Thyroid gland (tissue), 4 donors: Measurements from ENCODE around the gene VGLL4. TPM values are rescaled to one million over a fixed set of nuclear protein-coding genes. Genes with fewer than 3 reads are reported as not detected.

Source experiments
- DNase-seq, 2 donors: peaks; one replicate each; pipeline ENCODE4 v3.0.0-alpha.2; 2019
- H3K27ac ChIP-seq, 3 donors: fragments of 200-600 bp; sonication (generic); 1 replicate in 2 of 3; 2 replicates in 1 of 3; pipeline ENCODE4 v1.5.1; 2016 to 2019; ENCODE audit warnings: mild to moderate bottlenecking in 1 of 3, moderate library complexity in 1 of 3
- H3K27me3 ChIP-seq: fragments of 200-600 bp; sonication (generic); one replicate; pipeline ENCODE4 v1.5.1; 2019
- H3K36me3 ChIP-seq, 2 donors: fragments of 200-600 bp; sonication (generic); one replicate each; pipeline ENCODE4 v1.5.1; 2016 to 2019
- H3K4me1 ChIP-seq, 2 donors: fragments of 200-600 bp; sonication (generic); one replicate each; pipeline ENCODE4 v1.5.1; 2017 to 2019
- H3K4me3 ChIP-seq, 3 donors: fragments of 200-600 bp; sonication (generic); replicated peaks in 1 of 3; 1 replicate in 2 of 3; 2 replicates in 1 of 3; pipeline ENCODE4 v1.5.1; 2016; ENCODE audit warnings: mild to moderate bottlenecking in 1 of 3
- H3K9me3 ChIP-seq: fragments of 200-600 bp; sonication (generic); one replicate; pipeline ENCODE4 v1.5.1; 2017
- CTCF ChIP-seq, 6 experiments: fragments of 200-600 bp in 3 of 6; fragments of 450-650 bp in 3 of 6; sonication (generic) in 3 of 6; IDR thresholded peaks; one replicate each; pipeline ENCODE4 v1.5.1; 2016 to 2019; ENCODE audit warnings: antibody characterized with exemption in 6 of 6, mild to moderate bottlenecking in 2 of 6, inconsistent platforms in 1 of 6, moderate library complexity in 1 of 6
- POLR2A ChIP-seq, 2 donors: fragments of 450-650 bp; IDR thresholded peaks; one replicate each; pipeline ENCODE4 v1.6.1; 2017; ENCODE audit warnings: antibody characterized with exemption in 2 of 2, mild to moderate bottlenecking in 2 of 2, moderate library complexity in 1 of 2
- WGBS, 2 donors: methylation state at CpG; one replicate each; pipeline ENCODE4 v1.1.5; 2017; 5-methylcytosine and 5-hydroxymethylcytosine counted together
- intact Hi-C: fragments of 100-400 bp; cut with DNase I; formaldehyde crosslinking; loops from one replicate; pipeline ENCODE4 v1.15.1; 2023
- total RNA-seq, 4 donors: library from RNA; depleted of rRNA; stranded (reverse); fragments of >200 nt; gene quantifications; one replicate each; pipeline ENCODE4 v1.2.3, GENCODE V29; 2016

VGLL4 gene
- total RNA-seq, 4 donors from 2014 or later: 96.0 to 142 (median 131) TPM

- DNase-seq: peak; percentile 69 to 71
- 0 to 1% methylated on average over 13 to 18 of the region's 18 CpGs for WGBS, 2 donors
Measured at GRCh38 chr3:11643201-11643603, 513 bp downstream of the VGLL4 start.

GRCh38 chr3:11642431-11643191 lies 1.1 kb downstream of the VGLL4 start:
- TF ChIP-seq POLR2A (IDR thresholded peaks at IDR 0.05) (peak; percentile 8 to 59), CTCF (IDR thresholded peaks at IDR 0.05) (no peak)
- intact Hi-C loops: no loop called here
- Histone ChIP-seq H3K4me3 (peak overlapping the region; percentile 42 to 94 (median 67)), H3K36me3 (no peaks in the 10 kb centered on the region), H3K9me3 (no peaks in the 10 kb centered on the region), H3K27ac (peak overlapping the region; percentile 90 to 95 (median 91)), H3K4me1 (peaks cover 41% of the 10 kb centered on the region in 2 donors), H3K27me3 (no peaks in the 10 kb centered on the region)
- WGBS, 2 donors: 0 to 1% methylated on average over 25 to 37 of the region's 44 CpGs
- peak; percentile 68 to 76 for DNase-seq

More at GRCh38 chr3:11643201-11643603, 513 bp downstream of the VGLL4 start:
- TF ChIP-seq CTCF (IDR thresholded peaks at IDR 0.05): no peak
- peak in 1 of 2 donors; percentile 28 for TF ChIP-seq POLR2A (IDR thresholded peaks at IDR 0.05)
- H3K27me3 ChIP-seq: no peaks in the 10 kb centered on the region
- no peaks in the 10 kb centered on the region for H3K9me3 ChIP-seq
- intact Hi-C loops: no loop called here
- H3K27ac ChIP-seq: peak overlapping the region; percentile 90 to 95 (median 91)
- H3K36me3 ChIP-seq: no peaks in the 10 kb centered on the region
- peaks cover 36% of the 10 kb centered on the region in 2 donors for H3K4me1 ChIP-seq
- peak overlapping the region; percentile 42 to 94 (median 67) for H3K4me3 ChIP-seq

GRCh38 chr3:11641683-11642430 lies 1.9 kb downstream of the VGLL4 start:
- DNase-seq: peak; percentile 30 to 36
- WGBS, 2 donors: 1% methylated on average over 13 of the region's 13 CpGs

GRCh38 chr3:11641316-11641682 lies 2.4 kb downstream of the VGLL4 start:
- 3 to 9% methylated on average over 2 of the region's 2 CpGs for WGBS, 2 donors
- no peak for DNase-seq
- peak overlapping the region in 1 of 3 donors; percentile 67 for H3K4me3 ChIP-seq
- H3K36me3 ChIP-seq: no peaks in the 10 kb centered on the region
- H3K27me3 ChIP-seq: no peaks in the 10 kb centered on the region
- intact Hi-C loops: no loop called here
- TF ChIP-seq POLR2A (IDR thresholded peaks at IDR 0.05) (no peak), CTCF (IDR thresholded peaks at IDR 0.05) (no peak)
- peaks cover 53 to 55% of the 10 kb centered on the region in 2 donors for H3K4me1 ChIP-seq
- no peaks in the 10 kb centered on the region for H3K9me3 ChIP-seq
- peak overlapping the region; percentile 90 to 95 (median 91) for H3K27ac ChIP-seq

More at GRCh38 chr3:11641683-11642430, 1.9 kb downstream of the VGLL4 start:
- H3K27me3 ChIP-seq: no peaks in the 10 kb centered on the region
- no peak for TF ChIP-seq CTCF (IDR thresholded peaks at IDR 0.05)
- peak in 1 of 2 donors; percentile 10 for TF ChIP-seq POLR2A (IDR thresholded peaks at IDR 0.05)
- H3K4me3 ChIP-seq: peak overlapping the region in 2 of 3 donors; percentile 67 to 94
- no peaks in the 10 kb centered on the region for H3K9me3 ChIP-seq
- no peaks in the 10 kb centered on the region for H3K36me3 ChIP-seq
- peak overlapping the region; percentile 90 to 95 (median 91) for H3K27ac ChIP-seq
- H3K4me1 ChIP-seq: peaks cover 47 to 49% of the 10 kb centered on the region in 2 donors
- intact Hi-C loops: no loop called here
